ENCODE measurements around the gene CERS1. TPM values are rescaled to one million over a fixed set of nuclear protein-coding genes. Genes with fewer than 3 reads are reported as not detected.

The CERS1 gene
- total RNA-seq, 2 donors from 2014 or later, result 0.21 TPM; not detected in 1

DNA sequence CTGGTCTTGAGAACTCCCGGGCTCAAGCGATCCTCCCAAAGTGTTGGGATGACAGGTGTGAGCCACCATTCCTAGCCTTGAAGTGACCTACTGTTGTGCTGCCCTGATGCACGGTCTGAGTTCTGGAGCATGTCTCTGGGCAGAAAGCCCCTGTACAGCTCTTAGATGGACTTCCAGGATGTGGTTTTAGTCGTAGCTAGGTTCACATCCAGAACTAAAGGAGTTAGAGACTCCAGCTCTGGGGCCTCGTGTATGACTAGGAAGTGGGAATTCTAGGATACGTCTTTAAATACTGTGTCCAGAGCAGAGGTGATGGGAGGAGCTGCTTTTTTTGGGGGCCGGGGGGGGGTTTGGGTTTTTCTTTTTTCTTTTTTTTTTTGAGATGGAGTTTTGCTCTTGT, 52.0 kb downstream of the CERS1 start:
- no peaks in the 10 kb centered on the region for H3K9me3 Mint-ChIP-seq
- ATAC-seq, result peak in 1 of 2 donors; percentile 12
- peak overlapping the region; percentile 68 to 73 for H3K27ac Mint-ChIP-seq
- DNase-seq (ENCODE audit: low spot score in 2 of 2), result no peak
- H3K36me3 Mint-ChIP-seq, result peaks cover 0 to 5% of the 10 kb centered on the region in 2 donors

DNA sequence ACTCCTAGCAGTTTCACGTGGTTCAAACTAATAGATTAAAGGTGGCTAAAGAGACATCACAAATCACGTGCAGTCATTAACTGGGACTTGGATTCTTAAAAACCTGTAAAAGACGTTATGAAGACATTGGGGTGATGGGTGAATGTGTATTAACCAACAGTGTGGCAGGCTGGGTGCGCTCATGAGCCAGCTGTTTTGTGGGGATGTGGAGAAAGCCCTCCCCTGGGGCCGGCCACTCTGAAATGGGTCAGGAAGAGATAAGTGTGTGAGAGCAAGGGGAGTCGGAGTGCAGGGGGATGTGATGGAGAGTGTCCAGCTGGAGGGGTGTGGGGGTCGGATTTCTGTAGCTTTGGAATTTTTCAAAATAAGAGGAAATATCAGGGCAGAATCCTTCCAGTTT, 53.8 kb downstream of the CERS1 start:
- Mint-ChIP-seq H3K9me3 (no peaks in the 10 kb centered on the region), H3K36me3 (peaks cover 0 to 13% of the 10 kb centered on the region in 2 donors), H3K27ac (peak overlapping the region in 1 of 2 donors; percentile 61)
- ATAC-seq (no peak), DNase-seq (ENCODE audit: low spot score in 2 of 2) (no peak)

- ATAC-seq (no peak), DNase-seq (ENCODE audit: low spot score in 2 of 2) (no peak)
- H3K27ac Mint-ChIP-seq, result peak overlapping the region; percentile 44 to 61
- H3K36me3 Mint-ChIP-seq, result peaks cover 0 to 17% of the 10 kb centered on the region in 2 donors
- no peaks in the 10 kb centered on the region for H3K9me3 Mint-ChIP-seq
Measured at GRCh38 chr19:18841400-18841799, 54.6 kb downstream of the CERS1 start.

DNA sequence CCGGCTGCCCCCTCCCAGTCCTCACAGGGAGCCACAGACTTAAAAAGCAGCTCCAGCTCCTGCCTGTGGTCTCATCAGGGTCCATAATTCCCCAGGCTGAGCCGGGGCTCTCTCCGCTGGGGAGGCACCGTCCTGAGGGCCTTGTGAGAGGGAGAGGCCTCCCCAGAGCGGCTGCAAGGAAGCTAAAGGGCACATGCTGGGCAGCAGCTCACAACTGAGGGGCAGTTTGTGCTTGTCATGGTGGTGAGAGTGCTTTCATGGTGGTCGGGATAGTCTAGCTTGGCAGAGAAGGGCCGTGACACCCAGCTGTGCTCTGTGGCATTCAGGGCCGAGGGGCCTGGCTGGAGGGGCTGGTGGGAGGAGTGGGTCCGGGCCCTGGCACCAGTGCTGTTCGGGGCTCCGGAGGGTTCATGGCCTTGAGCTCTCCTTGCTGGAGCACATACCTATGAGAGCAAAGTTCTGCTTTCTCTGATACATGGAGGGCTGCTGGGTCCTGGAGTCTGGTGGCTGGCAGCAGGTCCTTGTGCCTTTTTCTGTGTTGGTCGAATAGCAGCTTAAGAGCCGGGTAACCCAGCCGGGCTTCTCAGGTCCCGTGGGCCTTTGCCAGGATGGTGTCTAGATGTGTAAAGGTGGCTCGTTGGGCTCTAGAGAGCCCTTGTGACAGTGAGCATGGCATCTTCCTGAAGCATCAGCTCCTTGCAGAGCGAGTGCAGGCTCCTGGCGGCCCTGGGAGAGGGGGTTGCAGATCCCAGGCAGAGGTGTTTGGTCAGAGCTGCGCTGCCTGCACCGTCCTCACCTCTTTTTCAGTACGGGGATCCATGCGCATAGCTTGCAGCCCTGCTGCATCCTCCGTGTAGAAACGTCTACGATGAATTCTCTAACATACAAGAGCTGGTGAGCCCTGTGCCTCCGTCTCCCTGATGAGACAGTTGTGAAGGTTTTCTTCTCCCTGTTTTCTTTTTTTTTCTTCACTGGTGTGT, 55.4 kb downstream of the CERS1 start:
- DNase-seq (ENCODE audit: low spot score in 2 of 2), result no peak
- no peak for ATAC-seq
- H3K9me3 Mint-ChIP-seq, result no peaks in the 10 kb centered on the region
- peaks cover 0 to 23% of the 10 kb centered on the region in 2 donors for H3K36me3 Mint-ChIP-seq
- peak overlapping the region; percentile 44 to 72 for H3K27ac Mint-ChIP-seq

DNA sequence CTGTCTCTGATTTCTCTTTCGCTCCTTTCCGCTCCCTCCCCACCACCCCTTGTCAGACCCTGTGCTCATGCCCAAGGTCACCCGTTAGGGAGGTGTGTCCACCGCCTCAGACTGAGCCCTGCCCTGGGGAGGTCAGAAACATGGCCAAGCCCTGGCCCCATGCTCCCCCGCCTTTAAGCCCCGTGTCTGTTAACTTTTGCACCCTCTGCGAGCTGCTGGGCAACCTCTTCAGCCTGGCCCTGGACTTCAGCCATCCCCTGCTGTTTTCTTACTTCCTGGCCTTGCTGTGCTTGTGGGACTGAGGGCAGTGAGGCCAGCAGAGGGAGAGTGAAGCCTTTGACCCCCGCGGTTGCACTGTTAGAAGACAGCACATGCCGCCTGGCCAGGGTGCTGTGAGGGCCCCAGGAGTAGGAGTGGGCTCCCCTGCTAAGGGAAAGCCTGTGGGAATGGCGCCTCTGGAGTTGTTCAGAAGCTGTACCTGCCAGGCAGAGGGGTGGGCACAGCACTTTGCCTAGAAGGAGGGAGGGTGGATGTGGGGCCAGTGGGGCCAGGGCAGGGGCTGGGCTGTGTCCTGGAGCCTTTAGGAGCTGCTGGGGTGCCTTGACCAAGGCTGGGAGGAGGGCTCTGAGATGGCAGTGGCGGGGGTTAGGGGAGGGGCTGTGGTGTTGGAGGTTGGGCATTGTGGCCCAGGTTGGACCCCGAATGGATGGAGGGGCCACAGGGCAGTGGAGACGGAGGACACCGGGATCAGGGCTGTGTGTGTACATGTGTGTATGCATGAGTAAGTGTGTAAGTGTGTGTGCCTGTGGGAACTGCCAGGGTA, 56.3 kb downstream of the CERS1 start:
- Mint-ChIP-seq H3K36me3 (peaks cover 7 to 29% of the 10 kb centered on the region in 2 donors), H3K9me3 (no peaks in the 10 kb centered on the region), H3K27ac (peak overlapping the region; percentile 68 to 72)
- no peak for DNase-seq (ENCODE audit: low spot score in 2 of 2)
- no peak for ATAC-seq

- Mint-ChIP-seq H3K27ac (peak overlapping the region; percentile 84 to 92), H3K9me3 (no peaks in the 10 kb centered on the region), H3K36me3 (peaks cover 27 to 46% of the 10 kb centered on the region in 2 donors)
- DNase-seq (ENCODE audit: low spot score in 2 of 2) (no peak), ATAC-seq (no peak)
Measured at GRCh38 chr19:18834644-18834984, 61.3 kb downstream of the CERS1 start.

GRCh38 chr19:18833849-18834643, 61.9 kb downstream of the CERS1 start:
- DNase-seq (ENCODE audit: low spot score in 2 of 2) (no peak), ATAC-seq (no peak)
- H3K9me3 Mint-ChIP-seq, result no peaks in the 10 kb centered on the region
- peaks cover 27 to 46% of the 10 kb centered on the region in 2 donors for H3K36me3 Mint-ChIP-seq
- H3K27ac Mint-ChIP-seq, result peak overlapping the region; percentile 84 to 92

GRCh38 chr19:18833141-18833476, 62.8 kb downstream of the CERS1 start:
- DNase-seq (ENCODE audit: low spot score in 2 of 2) (peak in 1 of 2 donors; percentile 23), ATAC-seq (no peak)
- Mint-ChIP-seq H3K36me3 (peaks cover 27 to 46% of the 10 kb centered on the region in 2 donors), H3K9me3 (no peaks in the 10 kb centered on the region), H3K27ac (peak overlapping the region; percentile 92 to 98)

- H3K9me3 Mint-ChIP-seq, result no peaks in the 10 kb centered on the region
- ATAC-seq (peak; percentile 60 to 61), DNase-seq (ENCODE audit: low spot score in 2 of 2) (peak in 1 of 2 donors; percentile 36)
- H3K27ac Mint-ChIP-seq, result peak overlapping the region; percentile 92 to 98
- H3K36me3 Mint-ChIP-seq, result peaks cover 27 to 42% of the 10 kb centered on the region in 2 donors
Measured at GRCh38 chr19:18832306-18833140, 63.4 kb downstream of the CERS1 start.

DNA sequence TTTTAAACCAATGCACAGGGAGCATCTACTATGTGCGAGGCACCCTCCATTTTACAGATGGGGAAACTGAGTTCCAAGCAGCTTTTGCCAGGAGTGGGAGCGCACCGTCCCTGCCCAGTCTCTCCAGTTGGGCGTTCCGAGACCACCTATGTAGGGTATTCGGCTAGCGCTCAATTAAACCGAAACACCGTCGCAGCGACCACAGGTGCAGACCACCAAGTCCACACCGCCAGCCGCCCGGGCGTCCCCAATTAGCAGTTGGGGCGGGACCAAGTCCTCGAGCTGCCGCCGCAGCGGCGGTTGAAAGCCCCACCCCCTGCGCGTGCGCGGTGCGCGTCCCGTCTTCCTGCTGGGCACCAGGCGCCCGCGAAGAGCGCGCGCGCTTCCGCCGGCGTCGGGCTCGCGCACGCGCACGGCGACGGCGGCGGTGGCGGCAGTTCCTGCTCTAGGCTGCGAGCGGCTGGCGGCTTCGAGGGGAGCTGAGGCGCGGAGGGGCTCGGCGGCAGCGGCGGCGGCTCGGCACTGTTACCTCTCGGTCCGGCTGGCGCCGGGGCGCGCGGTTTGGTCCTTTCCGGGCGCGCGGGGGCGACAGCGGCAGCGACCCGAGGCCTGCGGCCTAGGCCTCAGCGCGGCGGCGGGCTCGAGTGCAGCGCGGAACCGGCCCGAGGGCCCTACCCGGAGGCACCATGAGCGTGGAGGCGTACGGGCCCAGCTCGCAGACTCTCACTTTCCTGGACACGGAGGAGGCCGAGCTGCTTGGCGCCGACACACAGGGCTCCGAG, 64.2 kb downstream of the CERS1 start, which contains the start of gene UPF1:
Gene UPF1, plus strand, starts transcription at position 436 of the 782 bp plus-strand sequence. Its CDS starts 251 bp downstream, at position 687.
- Mint-ChIP-seq H3K27ac (peak within 1 kb of the TSS; percentile 92 to 98), H3K9me3 (no peaks in the 10 kb centered on the region), H3K36me3 (peaks cover 27 to 42% of the 10 kb centered on the region in 2 donors)
- DNase-seq (ENCODE audit: low spot score in 2 of 2) (peak; percentile 97), ATAC-seq (peak; percentile 87 to 90)

DNA sequence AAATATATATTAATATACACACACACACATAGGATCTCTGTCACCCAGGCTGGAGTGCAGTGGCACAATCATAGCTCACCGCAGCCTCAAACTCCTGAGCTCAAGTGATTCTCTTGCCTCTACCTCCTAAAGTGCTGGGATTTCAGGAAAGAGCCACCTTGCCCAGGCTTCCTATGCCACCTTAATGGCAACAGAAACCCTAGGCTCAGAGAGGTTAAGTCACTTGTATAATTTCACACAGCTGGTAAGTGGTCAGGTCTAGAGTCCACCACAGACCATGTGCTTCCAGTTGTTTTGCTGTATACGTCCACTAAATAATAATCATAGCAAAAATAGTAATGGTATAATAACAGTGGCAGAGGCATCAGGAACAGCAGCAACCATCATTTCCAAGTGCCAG, 65.5 kb downstream of the CERS1 start:
- no peak for ATAC-seq

GRCh38 chr19:18828786-18829185, 67.2 kb downstream of the CERS1 start:
- ATAC-seq, result no peak
- Mint-ChIP-seq H3K27ac (no peak overlapping the region), H3K36me3 (peaks cover 14 to 19% of the 10 kb centered on the region in 2 donors), H3K9me3 (no peaks in the 10 kb centered on the region)
- DNase-seq (ENCODE audit: low spot score in 2 of 2), result no peak

More for the DNA sequence above, 65.5 kb downstream of the CERS1 start:
- no peak for DNase-seq (ENCODE audit: low spot score in 2 of 2)
- H3K36me3 Mint-ChIP-seq, result peaks cover 27 to 34% of the 10 kb centered on the region in 2 donors
- H3K27ac Mint-ChIP-seq, result no peak overlapping the region
- H3K9me3 Mint-ChIP-seq, result no peaks in the 10 kb centered on the region

Measured in activated naive CD4-positive, alpha-beta T cell treated with anti-CD3 and anti-CD28 coated beads, Interleukin-2, amount 50 U/mL, for 72 hours (primary cell).